Measurements from ENCODE around the gene LRRC41.

DNA sequence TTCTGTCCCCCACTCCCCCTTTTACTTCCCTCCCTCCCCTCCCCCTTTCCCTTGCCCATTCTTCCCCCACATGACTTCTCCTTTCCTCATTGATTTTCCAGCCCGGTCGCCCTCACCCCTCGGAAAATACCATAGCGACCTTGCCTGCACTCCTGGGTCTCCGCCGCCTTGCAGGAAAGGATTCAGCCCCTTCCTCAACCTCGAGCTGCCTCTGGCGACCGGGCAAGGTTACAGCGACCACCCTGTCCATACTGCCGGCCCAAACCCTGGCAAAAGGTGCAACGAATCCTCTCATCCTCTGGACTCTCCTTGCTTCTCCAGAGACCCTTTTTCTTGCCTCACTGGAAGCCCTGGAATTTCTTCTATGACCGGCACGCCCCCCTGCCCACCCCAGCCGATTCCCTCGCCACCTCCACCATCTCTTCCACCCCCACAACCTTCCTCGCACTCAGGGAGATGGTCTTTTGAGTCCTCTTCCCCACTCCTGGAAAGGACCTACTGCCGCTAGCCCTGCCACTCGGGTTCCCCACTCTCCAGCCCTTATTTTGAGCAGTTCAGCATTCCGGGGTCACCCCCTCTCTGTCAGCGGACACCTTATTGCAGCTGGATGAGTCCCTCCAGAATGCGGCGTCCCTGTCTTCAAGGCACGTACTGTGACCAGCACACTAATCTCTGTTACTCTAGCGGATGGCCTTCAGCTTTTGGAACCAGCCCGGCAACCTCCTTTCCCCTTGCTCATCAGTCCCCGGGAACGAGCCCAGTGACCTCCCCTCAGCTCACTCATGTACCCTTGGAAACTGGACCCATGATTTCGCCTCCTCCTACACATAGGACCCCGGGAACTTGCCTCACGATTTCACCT, 38.0 kb upstream of the LRRC41 start:
- TF ChIP-seq CTCF (IDR thresholded peaks at IDR 0.05) (no peak), POLR2A (IDR thresholded peaks at IDR 0.05) (no peak), POLR2AphosphoS5 (IDR thresholded peaks at IDR 0.05) (no peak)

Measured in breast epithelium (tissue), 3 donors.